Psoas muscle (tissue), 8 donors: ENCODE data around the gene ITPK1. TPM values are rescaled to one million over a fixed set of nuclear protein-coding genes. Genes with fewer than 3 reads are reported as not detected.
A peak's percentile ranks its signal among the peaks of the same experiment; 100 is the strongest.

Experiments used
- ATAC-seq, 4 donors: fragments of 200-7000 bp; cut with Tn5 transposase; one replicate each; pipeline ENCODE4 v1.9.1; 2020; ENCODE audit warnings: moderate library complexity in 3 of 4, mild to moderate bottlenecking in 2 of 4
- DNase-seq, 2 donors: peaks; one replicate each; pipeline ENCODE4 v3.0.0-alpha.2; 2020
- H3K27ac ChIP-seq: fragments of 200-600 bp; one replicate; pipeline ENCODE4 v1.8.0; 2022
- H3K27me3 ChIP-seq, 3 donors: fragments of 200-600 bp in 1 of 3; one replicate each; pipeline versions ENCODE4 v1.6.1 to v1.8.0; 2013 to 2022; ENCODE audit warnings: low read length in 2 of 3, mild to moderate bottlenecking in 2 of 3, moderate library complexity in 1 of 3; ENCODE audit not compliant: insufficient read depth in 3 of 3
- H3K36me3 ChIP-seq, 2 donors: fragments of 200-600 bp in 1 of 2; one replicate each; pipeline versions ENCODE4 v1.6.1 to v1.8.0; 2013 to 2022; ENCODE audit warnings: low read depth in 1 of 2, mild to moderate bottlenecking in 1 of 2, moderate library complexity in 1 of 2; ENCODE audit not compliant: insufficient read depth in 1 of 2
- H3K4me1 ChIP-seq: fragments of 200-600 bp; one replicate; pipeline ENCODE4 v1.8.0; 2022
- H3K4me3 ChIP-seq: fragments of 200-600 bp; one replicate; pipeline ENCODE4 v1.8.0; 2022; ENCODE audit warnings: mild to moderate bottlenecking
- H3K9me3 ChIP-seq: fragments of 200-600 bp; one replicate; pipeline ENCODE4 v1.8.0; 2022
- WGBS, 3 donors: extraction: QIAGEN DNeasy Blood & Tissue Kit; methylation state at CpG; one replicate each; pipeline versions ENCODE4 v1.1.6 to v1.1.7; 2013; 5-methylcytosine and 5-hydroxymethylcytosine counted together
- intact Hi-C, 2 donors: fragments of 100-400 bp; cut with DNase I; formaldehyde crosslinking; loops; one replicate each; pipeline versions ENCODE4 v1.11.0 to v1.14.2; 2022
- polyA plus RNA-seq, 3 donors: library from polyadenylated mRNA; stranded (reverse); fragments of 200-250 nt; gene quantifications; one replicate each; pipeline ENCODE4 v1.2.3, GENCODE V29; 2013
- total RNA-seq, 4 donors: library from RNA; stranded (reverse); fragmentation: NEBNext Ultra II Directional in 2 of 4; extraction: Animal tissue kit (Norgen Biotek cat#: 25700) in 2 of 4; gene quantifications; one replicate each; pipeline versions ENCODE4 v1.2.1 to v1.2.4, GENCODE V29; 2021 to 2023
- TF ChIP-seq, protein P1 (sequence below): fragments of 200-600 bp; IDR thresholded peaks from one replicate; pipeline ENCODE4 v1.8.0; 2022; ENCODE audit warnings: antibody characterized with exemption
- donor health status: healthy with polysubstance abuse.
- donor health status: DM: no; HTN: no; CAD: no; lungs with moderate emphysema.
- donor health status: Bipolar disorder and iron deficiency.
- donor health status: healthy.
- donor health status: DM: yes; HTN: yes; CAD: no.
- donor health status: DM: no; HTN: no; CAD: no.
- donor health status: DM: no; HTN: no; CAD: no.
- donor health status: DM: yes; HTN: yes; CAD: no.

Gene ITPK1
- total and polyA plus RNA-seq, 7 donors: 30.0 to 61.1 (median 42.7) TPM

- no peak overlapping the region for H3K4me3 ChIP-seq
- WGBS, 3 donors: 87 to 88% (median 88%) methylated on average over 16 of the region's 16 CpGs
- no peak overlapping the region for H3K27ac ChIP-seq
- no peaks in the 10 kb centered on the region for H3K36me3 ChIP-seq
- no peaks in the 10 kb centered on the region for H3K4me1 ChIP-seq
- ATAC-seq (no peak), DNase-seq (peak in 1 of 2 donors; percentile 50)
- no peaks in the 10 kb centered on the region for H3K9me3 ChIP-seq
- intact Hi-C loops: no loop called here
- TF ChIP-seq, protein P1, sequence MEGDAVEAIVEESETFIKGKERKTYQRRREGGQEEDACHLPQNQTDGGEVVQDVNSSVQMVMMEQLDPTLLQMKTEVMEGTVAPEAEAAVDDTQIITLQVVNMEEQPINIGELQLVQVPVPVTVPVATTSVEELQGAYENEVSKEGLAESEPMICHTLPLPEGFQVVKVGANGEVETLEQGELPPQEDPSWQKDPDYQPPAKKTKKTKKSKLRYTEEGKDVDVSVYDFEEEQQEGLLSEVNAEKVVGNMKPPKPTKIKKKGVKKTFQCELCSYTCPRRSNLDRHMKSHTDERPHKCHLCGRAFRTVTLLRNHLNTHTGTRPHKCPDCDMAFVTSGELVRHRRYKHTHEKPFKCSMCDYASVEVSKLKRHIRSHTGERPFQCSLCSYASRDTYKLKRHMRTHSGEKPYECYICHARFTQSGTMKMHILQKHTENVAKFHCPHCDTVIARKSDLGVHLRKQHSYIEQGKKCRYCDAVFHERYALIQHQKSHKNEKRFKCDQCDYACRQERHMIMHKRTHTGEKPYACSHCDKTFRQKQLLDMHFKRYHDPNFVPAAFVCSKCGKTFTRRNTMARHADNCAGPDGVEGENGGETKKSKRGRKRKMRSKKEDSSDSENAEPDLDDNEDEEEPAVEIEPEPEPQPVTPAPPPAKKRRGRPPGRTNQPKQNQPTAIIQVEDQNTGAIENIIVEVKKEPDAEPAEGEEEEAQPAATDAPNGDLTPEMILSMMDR: no peak
- H3K27me3 ChIP-seq: no peaks in the 10 kb centered on the region
Observed at GRCh38 chr14:92937051-92937937, 178.4 kb downstream of the ITPK1 start.

- no peaks in the 10 kb centered on the region for H3K9me3 ChIP-seq
- WGBS, 3 donors: 81 to 87% (median 83%) methylated on average over 11 of the region's 11 CpGs
- peak in 1 of 2 donors; percentile 51 for DNase-seq
- H3K4me1 ChIP-seq: no peaks in the 10 kb centered on the region
- intact Hi-C loops: no loop called here
- H3K36me3 ChIP-seq: no peaks in the 10 kb centered on the region
- no peak for ATAC-seq
- H3K27ac ChIP-seq: no peak overlapping the region
- no peaks in the 10 kb centered on the region for H3K27me3 ChIP-seq
- TF ChIP-seq, protein P1: no peak
- H3K4me3 ChIP-seq: no peak overlapping the region
Observed at GRCh38 chr14:92936085-92936484, 179.6 kb downstream of the ITPK1 start.

GRCh38 chr14:92935446-92935845 is 180.3 kb downstream of the ITPK1 start:
- 91 to 94% (median 93%) methylated on average over 11 of the region's 11 CpGs for WGBS, 3 donors
- intact Hi-C loops: no loop called here
- Histone ChIP-seq H3K27me3 (no peaks in the 10 kb centered on the region), H3K27ac (no peak overlapping the region), H3K4me3 (no peak overlapping the region), H3K36me3 (no peaks in the 10 kb centered on the region), H3K9me3 (no peaks in the 10 kb centered on the region), H3K4me1 (no peaks in the 10 kb centered on the region)
- peak in 1 of 2 donors; percentile 39 for DNase-seq
- TF ChIP-seq, protein P1: no peak
- no peak for ATAC-seq

DNA sequence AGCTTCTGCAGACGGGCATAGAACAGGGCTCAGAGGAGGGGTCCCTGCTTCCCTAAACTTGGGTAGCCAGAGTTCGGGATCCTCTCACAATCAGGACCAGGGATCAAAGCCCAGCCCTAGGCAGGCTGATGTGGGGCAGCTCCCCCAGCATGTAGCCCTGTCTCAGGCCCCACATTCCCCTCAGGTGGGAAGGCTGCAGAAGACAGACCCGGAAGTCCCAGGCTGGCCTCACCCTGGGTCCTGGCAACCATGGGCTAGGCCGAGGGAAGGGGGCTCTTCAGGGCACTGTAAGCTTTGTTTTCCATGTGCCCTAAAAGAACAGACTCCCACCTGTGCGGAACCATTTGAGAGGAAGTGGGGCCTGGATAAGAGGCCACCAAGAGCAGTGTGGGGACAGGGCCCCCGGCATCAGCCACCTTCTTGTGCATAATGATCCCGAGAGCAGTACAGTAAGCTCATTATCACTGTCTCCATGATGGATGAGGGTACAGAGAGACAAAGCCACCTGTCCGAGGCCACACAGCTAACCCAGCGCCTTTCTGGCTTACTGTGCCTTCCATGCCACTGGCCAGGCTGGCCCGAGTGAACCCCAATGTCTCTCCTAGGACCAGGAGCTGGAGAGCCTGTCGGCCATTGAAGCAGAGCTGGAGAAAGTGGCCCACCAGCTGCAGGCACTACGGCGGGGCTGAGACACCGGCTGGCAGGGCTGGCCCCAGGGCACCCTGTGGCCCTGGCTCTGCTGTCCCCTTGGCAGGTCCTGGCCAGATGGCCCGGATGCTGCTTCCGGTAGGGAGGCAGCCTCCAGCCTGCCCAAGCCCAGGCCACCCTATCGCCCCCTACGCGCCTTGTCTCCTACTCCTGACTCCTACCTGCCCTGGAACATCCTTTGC is 181.3 kb downstream of the ITPK1 start:
- ATAC-seq: no peak
- intact Hi-C loops: no loop called here
- peak in 1 of 2 donors; percentile 27 for DNase-seq

More for the DNA sequence above, 181.3 kb downstream of the ITPK1 start:
- WGBS, 3 donors: 73 to 81% (median 75%) methylated on average over 19 of the region's 19 CpGs
- TF ChIP-seq, protein P1: no peak
- no peak overlapping the region for H3K4me3 ChIP-seq
- H3K9me3 ChIP-seq: no peaks in the 10 kb centered on the region
- no peaks in the 10 kb centered on the region for H3K27me3 ChIP-seq
- no peak overlapping the region for H3K27ac ChIP-seq
- no peaks in the 10 kb centered on the region for H3K4me1 ChIP-seq
- H3K36me3 ChIP-seq: no peaks in the 10 kb centered on the region
